Nephron (organoid): ENCODE data around the gene PPP2R2C.
A peak's percentile ranks its signal among the peaks of the same experiment; 100 is the strongest.

ENCODE experiments used
- H3K27ac Mint-ChIP-seq, 3 experiments: 2 replicates each; pipeline ENCODE4 v1.8.0; 2020; ENCODE audit warnings: mixed read lengths in 3 of 3, mild to moderate bottlenecking in 2 of 3, moderate library complexity in 1 of 3
- H3K27me3 Mint-ChIP-seq: 2 replicates; pipeline ENCODE4 v1.8.0; 2021; ENCODE audit warnings: low read depth, mild to moderate bottlenecking, moderate library complexity, mixed read lengths
- H3K36me3 Mint-ChIP-seq: 2 replicates; pipeline ENCODE4 v1.8.0; 2020; ENCODE audit warnings: low read depth, mixed read lengths
- H3K4me1 Mint-ChIP-seq: 2 replicates; pipeline ENCODE4 v1.8.0; 2020; ENCODE audit warnings: mixed read lengths
- H3K4me3 Mint-ChIP-seq, 3 experiments: 2 replicates each; pipeline ENCODE4 v1.8.0; 2020; ENCODE audit warnings: mild to moderate bottlenecking in 3 of 3, mixed read lengths in 3 of 3, moderate library complexity in 2 of 3
- H3K9me3 Mint-ChIP-seq: 2 replicates; pipeline ENCODE4 v1.8.0; 2020; ENCODE audit warnings: mixed read lengths
- TF ChIP-seq, protein P1 (sequence below), 3 experiments: fragments of 200-600 bp; sonication (generic); IDR thresholded peaks; one replicate each; pipeline ENCODE4 v1.5.0; 2021; ENCODE audit warnings: antibody characterized with exemption in 3 of 3; ENCODE audit not compliant: unreplicated experiment in 3 of 3

The PPP2R2C gene

GRCh38 chr4:6493658-6494304 is 21.4 kb upstream of the PPP2R2C start:
- no peaks in the 10 kb centered on the region for H3K36me3 Mint-ChIP-seq
- peaks cover 48% of the 10 kb centered on the region for H3K27me3 Mint-ChIP-seq
- H3K4me3 Mint-ChIP-seq = peak overlapping the region; percentile 27 to 55 (median 55)
- peaks cover 12% of the 10 kb centered on the region for H3K4me1 Mint-ChIP-seq
- peaks cover 6% of the 10 kb centered on the region for H3K9me3 Mint-ChIP-seq
- H3K27ac Mint-ChIP-seq = peak overlapping the region in 1 of 3 experiments; percentile 56
- TF ChIP-seq, protein P1, sequence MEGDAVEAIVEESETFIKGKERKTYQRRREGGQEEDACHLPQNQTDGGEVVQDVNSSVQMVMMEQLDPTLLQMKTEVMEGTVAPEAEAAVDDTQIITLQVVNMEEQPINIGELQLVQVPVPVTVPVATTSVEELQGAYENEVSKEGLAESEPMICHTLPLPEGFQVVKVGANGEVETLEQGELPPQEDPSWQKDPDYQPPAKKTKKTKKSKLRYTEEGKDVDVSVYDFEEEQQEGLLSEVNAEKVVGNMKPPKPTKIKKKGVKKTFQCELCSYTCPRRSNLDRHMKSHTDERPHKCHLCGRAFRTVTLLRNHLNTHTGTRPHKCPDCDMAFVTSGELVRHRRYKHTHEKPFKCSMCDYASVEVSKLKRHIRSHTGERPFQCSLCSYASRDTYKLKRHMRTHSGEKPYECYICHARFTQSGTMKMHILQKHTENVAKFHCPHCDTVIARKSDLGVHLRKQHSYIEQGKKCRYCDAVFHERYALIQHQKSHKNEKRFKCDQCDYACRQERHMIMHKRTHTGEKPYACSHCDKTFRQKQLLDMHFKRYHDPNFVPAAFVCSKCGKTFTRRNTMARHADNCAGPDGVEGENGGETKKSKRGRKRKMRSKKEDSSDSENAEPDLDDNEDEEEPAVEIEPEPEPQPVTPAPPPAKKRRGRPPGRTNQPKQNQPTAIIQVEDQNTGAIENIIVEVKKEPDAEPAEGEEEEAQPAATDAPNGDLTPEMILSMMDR (IDR thresholded peaks at IDR 0.05; ENCODE audit: unreplicated experiment in 3 of 3) = no peak

- peaks cover 12% of the 10 kb centered on the region for H3K4me1 Mint-ChIP-seq
- peak overlapping the region; percentile 27 to 55 (median 55) for H3K4me3 Mint-ChIP-seq
- H3K36me3 Mint-ChIP-seq = no peaks in the 10 kb centered on the region
- no peak overlapping the region for H3K27ac Mint-ChIP-seq
- H3K9me3 Mint-ChIP-seq = peaks cover 10% of the 10 kb centered on the region
- TF ChIP-seq, protein P1 (IDR thresholded peaks at IDR 0.05; ENCODE audit: unreplicated experiment in 3 of 3) = no peak
- H3K27me3 Mint-ChIP-seq = peaks cover 44% of the 10 kb centered on the region
Observed at GRCh38 chr4:6492861-6493657, 20.6 kb upstream of the PPP2R2C start.

DNA sequence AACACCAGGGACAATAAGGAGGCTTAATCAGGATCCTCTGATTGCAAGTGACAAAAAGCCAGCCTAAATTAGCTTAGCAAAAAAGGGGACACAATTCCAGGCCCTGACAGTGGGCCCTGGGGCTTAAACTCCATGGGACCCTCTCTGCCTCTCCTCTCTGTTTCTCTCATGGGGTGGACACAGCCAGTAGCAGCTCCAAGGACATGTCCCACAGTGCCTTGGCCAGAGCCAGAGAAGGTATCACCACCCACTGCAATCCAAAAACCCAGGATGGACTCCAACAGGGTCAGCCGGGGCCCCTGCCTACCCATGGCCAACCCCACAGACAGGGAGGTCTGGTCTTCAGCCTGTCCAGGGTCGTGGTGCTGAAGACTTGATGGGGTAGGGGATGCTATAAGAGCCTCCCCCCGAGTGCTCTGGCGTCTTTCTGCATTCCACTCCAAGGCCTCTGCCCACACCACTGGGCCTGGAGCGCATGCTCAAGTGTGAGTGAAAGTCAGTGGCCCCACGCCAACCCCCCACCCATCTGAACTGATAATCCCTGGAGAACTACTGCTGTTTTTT is 19.7 kb upstream of the PPP2R2C start:
- no peak overlapping the region for H3K27ac Mint-ChIP-seq
- TF ChIP-seq, protein P1 (IDR thresholded peaks at IDR 0.05; ENCODE audit: unreplicated experiment in 3 of 3) = no peak
- H3K36me3 Mint-ChIP-seq = no peaks in the 10 kb centered on the region
- H3K4me3 Mint-ChIP-seq = no peak overlapping the region
- H3K4me1 Mint-ChIP-seq = peaks cover 12% of the 10 kb centered on the region
- H3K9me3 Mint-ChIP-seq = peaks cover 19% of the 10 kb centered on the region
- peaks cover 36% of the 10 kb centered on the region for H3K27me3 Mint-ChIP-seq

DNA sequence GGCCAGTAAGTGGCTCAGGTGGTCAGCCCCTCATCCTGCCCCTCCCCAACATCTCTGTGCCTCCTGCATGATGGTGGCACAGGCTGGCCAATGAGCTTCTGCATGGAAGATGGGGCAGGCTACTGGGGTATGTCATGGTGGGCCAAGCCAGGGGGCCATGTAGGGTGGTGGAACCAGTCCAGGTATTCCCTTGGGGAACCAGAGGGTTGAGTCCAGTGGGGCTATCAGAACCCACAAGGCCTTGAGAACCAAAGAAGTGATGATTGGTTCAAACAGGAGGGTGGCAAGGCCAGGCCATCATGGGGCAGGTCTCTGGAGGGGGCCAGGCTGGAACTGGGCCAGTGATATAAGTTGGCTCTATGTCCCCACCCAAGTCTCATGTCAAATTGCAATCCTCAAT is 18.8 kb upstream of the PPP2R2C start:
- H3K4me3 Mint-ChIP-seq = no peak overlapping the region
- H3K27ac Mint-ChIP-seq = no peak overlapping the region
- H3K27me3 Mint-ChIP-seq = peaks cover 39% of the 10 kb centered on the region
- peaks cover 22% of the 10 kb centered on the region for H3K9me3 Mint-ChIP-seq
- H3K36me3 Mint-ChIP-seq = no peaks in the 10 kb centered on the region
- TF ChIP-seq, protein P1 (IDR thresholded peaks at IDR 0.05; ENCODE audit: unreplicated experiment in 3 of 3) = no peak
- peaks cover 12% of the 10 kb centered on the region for H3K4me1 Mint-ChIP-seq

DNA sequence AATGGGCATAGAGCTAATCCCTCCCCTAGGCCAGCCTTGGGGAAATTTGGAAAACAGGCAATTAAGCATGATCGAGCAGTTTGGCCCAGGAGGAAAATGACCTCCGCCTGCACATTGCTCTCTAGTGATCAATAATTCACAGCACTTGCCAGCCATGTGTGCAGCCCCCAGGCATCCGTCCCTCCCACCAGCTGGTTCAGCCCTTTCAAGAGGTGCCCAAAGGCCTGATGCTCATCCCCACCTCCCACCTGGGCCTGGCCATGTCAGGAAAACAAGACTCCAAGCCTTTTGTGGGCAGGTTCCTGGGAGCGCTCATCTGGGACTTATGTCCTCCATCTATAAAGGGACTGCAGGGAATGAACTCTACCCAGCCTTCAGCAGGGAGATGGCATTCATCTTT is 17.5 kb upstream of the PPP2R2C start:
- no peaks in the 10 kb centered on the region for H3K36me3 Mint-ChIP-seq
- peaks cover 12% of the 10 kb centered on the region for H3K4me1 Mint-ChIP-seq
- TF ChIP-seq, protein P1 (IDR thresholded peaks at IDR 0.05; ENCODE audit: unreplicated experiment in 3 of 3) = no peak
- no peak overlapping the region for H3K4me3 Mint-ChIP-seq
- H3K27ac Mint-ChIP-seq = no peak overlapping the region
- peaks cover 32% of the 10 kb centered on the region for H3K9me3 Mint-ChIP-seq
- H3K27me3 Mint-ChIP-seq = peaks cover 38% of the 10 kb centered on the region
